K562 (cell line): ENCODE results near the gene HES4. TPM values are rescaled to one million over a fixed set of nuclear protein-coding genes. Genes with fewer than 3 reads are reported as not detected.

Experiments
- ATAC-seq: fragments of 200-7000 bp; cut with Tn5 transposase; 3 replicates; pipeline ENCODE4 v1.9.1; 2020; ENCODE audit warnings: moderate library complexity
- BruUV-seq: library from RNA; stranded (reverse); fragments of 400-500 nt; replicated peaks from 2 replicates; lab custom pipeline; 2021; lab: Mats Ljungman, UMichigan
- CTCF ChIA-PET: fragments of 300-600 bp; formaldehyde crosslinking; extraction: SDS; loops from one replicate; lab custom pipeline; 2021; ENCODE audit warnings: low intra/inter-chr PET ratio; lab: Yijun Ruan, JAX
- POLR2A ChIA-PET: fragments of 300-600, 350-650 bp; sonication (Branson Sonifier 250); formaldehyde crosslinking; extraction: SDS; loops from one replicate; lab custom pipeline; 2021; ENCODE audit warnings: antibody characterized with exemption, inconsistent platforms; lab: Yijun Ruan, JAX
- DNase-seq, 4 experiments: peaks; one replicate each; pipeline versions ENCODE4 v3.0.0 to v3.0.0-alpha.2; 2011 to 2018; ENCODE audit warnings: low spot score in 3 of 4, mixed read lengths in 3 of 4; ENCODE audit errors: extremely low read depth in 1 of 4
- FAIRE-seq: peaks from 2 replicates; lab custom pipeline; 2011; peaks lifted over from hg19 to GRCh38; lab: Jason Lieb, UNC
- H2AFZ ChIP-seq: 2 replicates; pipeline ENCODE4 v1.6.0; 2011; ENCODE audit warnings: low read depth, low read length, control low read depth, inconsistent platforms
- H3K27ac ChIP-seq: fragments of 200-600 bp; 3 replicates; pipeline ENCODE4 v1.8.0; 2011; ENCODE audit warnings: low read depth, mild to moderate bottlenecking, control low read depth, inconsistent platforms, low read length, moderate library complexity, mixed read lengths; ENCODE audit errors: extremely low read depth
- H3K27me3 ChIP-seq, 2 experiments: fragments of 300-600 bp in 1 of 2; 2 replicates in 1 of 2; 3 replicates in 1 of 2; pipeline versions ENCODE4 v1.6.0 to v1.8.0; 2011; ENCODE audit warnings: inconsistent platforms in 2 of 2, low read length in 2 of 2, mild to moderate bottlenecking in 1 of 2, mixed read lengths in 1 of 2, moderate library complexity in 1 of 2; ENCODE audit not compliant: control insufficient read depth in 2 of 2, insufficient read depth in 2 of 2
- H3K36me3 ChIP-seq: fragments of 300-600 bp; 3 replicates; pipeline ENCODE4 v1.8.0; 2011; ENCODE audit warnings: mild to moderate bottlenecking, low read length, inconsistent platforms; ENCODE audit not compliant: control insufficient read depth, insufficient read depth
- H3K4me1 ChIP-seq, 2 experiments: fragments of 200-600 bp in 1 of 2; replicated peaks in 1 of 2; 2 replicates in 1 of 2; 3 replicates in 1 of 2; pipeline versions ENCODE4 v1.5.1 to v1.8.0; 2011; ENCODE audit warnings: inconsistent platforms in 2 of 2, low read length in 2 of 2, mild to moderate bottlenecking in 1 of 2, mixed read lengths in 1 of 2, moderate library complexity in 1 of 2; ENCODE audit not compliant: control insufficient read depth in 2 of 2, insufficient read depth in 2 of 2
- H3K4me2 ChIP-seq: 2 replicates; pipeline ENCODE4 v1.6.1; 2011; ENCODE audit warnings: low read length, control low read depth, inconsistent platforms, mixed read lengths; ENCODE audit not compliant: insufficient read depth
- H3K4me3 ChIP-seq: fragments of 200-600 bp; sonication (generic), shearing (Covaris generic); 2 replicates; pipeline ENCODE4 v1.5.1; 2016; ENCODE audit warnings: control low read depth, inconsistent platforms
- H3K79me2 ChIP-seq: fragments of 200-600 bp; 3 replicates; pipeline ENCODE4 v1.8.0; 2011; ENCODE audit warnings: low read length, inconsistent platforms; ENCODE audit not compliant: control insufficient read depth, insufficient read depth
- H3K9ac ChIP-seq, 2 experiments: 2 replicates each; pipeline versions ENCODE4 v1.6.0 to v1.6.1; 2011; ENCODE audit warnings: low read depth in 2 of 2, low read length in 2 of 2, control low read depth in 1 of 2, inconsistent platforms in 1 of 2, mild to moderate bottlenecking in 1 of 2, mixed read lengths in 1 of 2; ENCODE audit not compliant: insufficient read depth in 1 of 2
- H3K9me1 ChIP-seq: one replicate; pipeline ENCODE4 v1.6.0; 2011; ENCODE audit warnings: inconsistent platforms, mild to moderate bottlenecking, low read length, moderate library complexity; ENCODE audit not compliant: control insufficient read depth, insufficient read depth
- H3K9me3 ChIP-seq: replicated peaks from 2 replicates; pipeline ENCODE4 v1.5.1; 2011; ENCODE audit warnings: low read depth, low read length, inconsistent platforms; ENCODE audit not compliant: control insufficient read depth, insufficient read depth
- H4K20me1 ChIP-seq: replicated peaks from 2 replicates; pipeline ENCODE4 v1.6.1; 2011; ENCODE audit warnings: low read length, inconsistent platforms, mixed read lengths; ENCODE audit not compliant: control insufficient read depth, insufficient read depth
- BRCA1 ChIP-seq, 2 experiments: fragments of 450-650 bp in 1 of 2; sonication (generic) in 1 of 2; formaldehyde crosslinking in 1 of 2; IDR thresholded peaks; 2 replicates each; pipeline versions ENCODE4 v1.5.0 to v1.6.1; 2017 to 2020; ENCODE audit warnings: mild to moderate bottlenecking in 1 of 2, missing genetic modification reagents in 1 of 2
- CHD2 ChIP-seq: IDR thresholded peaks from 2 replicates; pipeline ENCODE4 v1.6.1; 2011; ENCODE audit warnings: low read depth, low read length
- EHMT2 ChIP-seq: fragments of 450-650 bp; IDR thresholded peaks from 2 replicates; pipeline ENCODE4 v1.6.1; 2018; ENCODE audit warnings: antibody characterized with exemption
- FOXJ3 ChIP-seq: sonication (generic); formaldehyde crosslinking; IDR thresholded peaks from 2 replicates; pipeline ENCODE4 v1.4.0; 2020; ENCODE audit warnings: mild to moderate bottlenecking, missing genetic modification reagents
- HEY1 ChIP-seq: fragments of 250-450 bp; sonication (Bioruptor Pico); IDR thresholded peaks from 2 replicates; pipeline ENCODE4 v1.5.0; 2020; ENCODE audit warnings: mild to moderate bottlenecking, moderate library complexity, borderline replicate concordance
- KAT2B ChIP-seq: IDR thresholded peaks from one replicate; pipeline ENCODE4 v1.6.1; 2012; ENCODE audit warnings: low read depth, mild to moderate bottlenecking, control low read depth, inconsistent platforms, low read length, moderate library complexity
- NFE2L1 ChIP-seq: fragments of 450-650 bp; IDR thresholded peaks from 2 replicates; pipeline ENCODE4 v1.6.1; 2016; ENCODE audit warnings: missing genetic modification characterization, low read depth, mild to moderate bottlenecking, missing compliant biosample characterization, moderate library complexity, borderline replicate concordance
- NFYB ChIP-seq: IDR thresholded peaks from 2 replicates; pipeline ENCODE4 v1.6.1; 2011; ENCODE audit warnings: mild to moderate bottlenecking, moderate library complexity; ENCODE audit not compliant: insufficient read length; ENCODE audit errors: extremely low read depth
- NR2C2 ChIP-seq, 2 experiments: fragments of 200-800 bp in 1 of 2; sonication (Bioruptor generic) in 1 of 2; sonication (generic) in 1 of 2; formaldehyde crosslinking in 1 of 2; IDR thresholded peaks; 2 replicates each; pipeline versions ENCODE4 v1.6.1 to v1.8.0; 2016 to 2022; ENCODE audit warnings: mild to moderate bottlenecking in 1 of 2, missing compliant biosample characterization in 1 of 2, missing genetic modification characterization in 1 of 2, missing genetic modification reagents in 1 of 2
- YY1 ChIP-seq, 3 experiments: IDR thresholded peaks; 2 replicates each; pipeline ENCODE4 v1.6.1; 2011; ENCODE audit warnings: low read length in 2 of 3, mild to moderate bottlenecking in 2 of 3, moderate library complexity in 2 of 3, borderline replicate concordance in 1 of 3, control low read depth in 1 of 3, low read depth in 1 of 3; ENCODE audit not compliant: insufficient read depth in 3 of 3, insufficient replicate concordance in 2 of 3, control insufficient read depth in 1 of 3, insufficient read length in 1 of 3; ENCODE audit errors: extremely low read depth in 1 of 3
- ZBTB8A ChIP-seq: fragments of 450-650 bp; IDR thresholded peaks from 2 replicates; pipeline ENCODE4 v1.6.1; 2018; ENCODE audit warnings: mild to moderate bottlenecking, moderate library complexity; ENCODE audit not compliant: partially characterized antibody
- WGBS: fragments of 100-300 bp; shearing (Covaris generic); methylation state at CpG from one replicate; pipeline ENCODE4 v1.1.6; 2016; ENCODE audit warnings: low coverage, mixed read lengths; ENCODE audit not compliant: insufficient coverage; ENCODE audit errors: missing lambda C conversion rate; 5-methylcytosine and 5-hydroxymethylcytosine counted together
- in situ Hi-C: fragments of 300-500 bp; cut with MboI; formaldehyde crosslinking; loops from 4 replicates; pipeline ENCODE4 v1.15.0; 2018; ENCODE audit warnings: inconsistent platforms, mixed read lengths
- intact Hi-C: fragments of 100-400 bp; cut with micrococcal nuclease; formaldehyde crosslinking; loops from 2 replicates; pipeline ENCODE4 v1.14.2; 2022
- polyA plus RNA-seq, 8 experiments: library from polyadenylated mRNA; depleted of rRNA in 4 of 8; stranded (reverse) in 5 of 8; unstranded in 3 of 8; fragments of >200 nt; fragmentation: Nextera tagmentation in 2 of 8; fragmentation: Illumina TruSeq in 1 of 8; extraction: Ambion mirVana in 2 of 8; extraction: Trizol in 1 of 8; gene quantifications; 2 replicates each; pipeline versions ENCODE4 v1.2.1 to v1.2.3, GENCODE V29; 2011 to 2014; ENCODE audit warnings: inconsistent platforms in 1 of 8, missing spikeins in 1 of 8
- total RNA-seq, 7 experiments: library from RNA; depleted of rRNA in 6 of 7; stranded (reverse); fragments of >200 nt in 6 of 7; fragmentation: Illumina TruSeq in 2 of 7; extraction: Trizol in 2 of 7; gene quantifications; 2 replicates each; pipeline versions ENCODE4 v1.2.1 to v1.2.3, GENCODE V29; 2011 to 2021; ENCODE audit warnings: low replicate concordance in 1 of 7
- TF ChIP-seq, protein P1 (sequence below): fragments of 450-650 bp; IDR thresholded peaks from 2 replicates; pipeline ENCODE4 v1.6.1; 2016; ENCODE audit warnings: mild to moderate bottlenecking

The HES4 gene
- total and polyA plus RNA-seq, 9 of the 15 experiments (the other 6 are each of a cell fraction or from before 2014, with no cell fraction given): 0.21 to 43.7 (median 5.3) TPM; not detected in 2

GRCh38 chr1:971751-972506, 28.0 kb downstream of the HES4 start:
- 33% methylated on average over 34 of the region's 34 CpGs for WGBS
- ChIA-PET CTCF (no interaction called here), POLR2A (interaction anchor here (0.6 kb wide), 2 partner anchors 13 to 403 kb away, joined by 3 to 4 read pairs; partner anchors contain the start of gene NOC2L)
- FAIRE-seq (no peak), DNase-seq (no peak), ATAC-seq (no peak)
- Histone ChIP-seq H3K79me2 (no peaks in the 10 kb centered on the region), H3K9ac (peak overlapping the region in 1 of 2 experiments; percentile 22; a peak in 1 of 4 replicates), H3K4me2 (no peak overlapping the region), H3K36me3 (no peaks in the 10 kb centered on the region), H3K9me3 (peaks cover 6% of the 10 kb centered on the region), H4K20me1 (no peaks in the 10 kb centered on the region), H3K4me1 (peaks cover 5 to 71% of the 10 kb centered on the region in 2 experiments; a peak in 4 of 5 replicates), H2AFZ (no peak overlapping the region), H3K4me3 (no peak overlapping the region), H3K9me1 (no peaks in the 10 kb centered on the region), H3K27ac (no peak overlapping the region), H3K27me3 (peaks cover 0 to 37% of the 10 kb centered on the region in 2 experiments; a peak in 2 of 5 replicates)
- in situ Hi-C loops: no loop called here
- TF ChIP-seq KAT2B (no peak), NFE2L1 (tag) (no peak), NR2C2 (CRISPR knock-in tag; IDR thresholded peaks at IDR 0.05) (no peak), NR2C2 (tag; IDR thresholded peaks at IDR 0.05) (no peak), NFYB (no peak), FOXJ3 (CRISPR knock-in tag) (no peak), CHD2 (no peak), BRCA1 (IDR thresholded peaks at IDR 0.05) (no peak), BRCA1 (CRISPR knock-in tag; IDR thresholded peaks at IDR 0.05) (no peak), HEY1 (CRISPR knock-in tag) (no peak), ZBTB8A (no peak), EHMT2 (no peak), YY1 (IDR thresholded peaks at IDR 0.05; ENCODE audit: borderline replicate concordance in 1 of 3, control insufficient read depth in 1 of 3, extremely low read depth in 1 of 3, insufficient read depth in 3 of 3, insufficient read length in 1 of 3, insufficient replicate concordance in 2 of 3, low read depth in 1 of 3, low read length in 2 of 3) (no peak)
- TF ChIP-seq, protein P1, sequence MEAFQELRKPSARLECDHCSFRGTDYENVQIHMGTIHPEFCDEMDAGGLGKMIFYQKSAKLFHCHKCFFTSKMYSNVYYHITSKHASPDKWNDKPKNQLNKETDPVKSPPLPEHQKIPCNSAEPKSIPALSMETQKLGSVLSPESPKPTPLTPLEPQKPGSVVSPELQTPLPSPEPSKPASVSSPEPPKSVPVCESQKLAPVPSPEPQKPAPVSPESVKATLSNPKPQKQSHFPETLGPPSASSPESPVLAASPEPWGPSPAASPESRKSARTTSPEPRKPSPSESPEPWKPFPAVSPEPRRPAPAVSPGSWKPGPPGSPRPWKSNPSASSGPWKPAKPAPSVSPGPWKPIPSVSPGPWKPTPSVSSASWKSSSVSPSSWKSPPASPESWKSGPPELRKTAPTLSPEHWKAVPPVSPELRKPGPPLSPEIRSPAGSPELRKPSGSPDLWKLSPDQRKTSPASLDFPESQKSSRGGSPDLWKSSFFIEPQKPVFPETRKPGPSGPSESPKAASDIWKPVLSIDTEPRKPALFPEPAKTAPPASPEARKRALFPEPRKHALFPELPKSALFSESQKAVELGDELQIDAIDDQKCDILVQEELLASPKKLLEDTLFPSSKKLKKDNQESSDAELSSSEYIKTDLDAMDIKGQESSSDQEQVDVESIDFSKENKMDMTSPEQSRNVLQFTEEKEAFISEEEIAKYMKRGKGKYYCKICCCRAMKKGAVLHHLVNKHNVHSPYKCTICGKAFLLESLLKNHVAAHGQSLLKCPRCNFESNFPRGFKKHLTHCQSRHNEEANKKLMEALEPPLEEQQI: no peak
- no TSS peak for BruUV-seq
- intact Hi-C loops: no loop called here
